Breast epithelium (tissue), 4 donors: ENCODE measurements around the gene CMTM6. TPM values are rescaled to one million over a fixed set of nuclear protein-coding genes. Genes with fewer than 3 reads are reported as not detected.

ENCODE experiments used
- DNase-seq, 2 donors: peaks; one replicate each; pipeline ENCODE4 v3.0.0-alpha.2; 2019; ENCODE audit warnings: low spot score in 2 of 2
- H3K27ac ChIP-seq, 2 donors: fragments of 200-600 bp; sonication (generic) in 1 of 2; one replicate each; pipeline ENCODE4 v1.5.1; 2016 to 2019; ENCODE audit warnings: mild to moderate bottlenecking in 1 of 2
- H3K27me3 ChIP-seq, 2 donors: fragments of 200-600 bp; sonication (generic) in 1 of 2; one replicate each; pipeline versions ENCODE4 v1.5.1 to v1.6.0; 2017 to 2019; ENCODE audit warnings: control low read depth in 1 of 2, mild to moderate bottlenecking in 1 of 2
- H3K36me3 ChIP-seq: fragments of 200-600 bp; one replicate; pipeline ENCODE4 v1.5.1; 2019
- H3K4me1 ChIP-seq, 2 donors: fragments of 200-600 bp; sonication (generic); one replicate each; pipeline ENCODE4 v1.5.1; 2016 to 2019; ENCODE audit warnings: control low read depth in 1 of 2
- H3K4me3 ChIP-seq, 3 donors: fragments of 200-600 bp; sonication (generic); 1 replicate in 2 of 3; 2 replicates in 1 of 3; pipeline ENCODE4 v1.5.1; 2016 to 2019; ENCODE audit warnings: mild to moderate bottlenecking in 3 of 3, moderate library complexity in 2 of 3
- H3K9me3 ChIP-seq, 2 donors: fragments of 200-600 bp; sonication (generic) in 1 of 2; one replicate each; pipeline ENCODE4 v1.5.1; 2016 to 2019; ENCODE audit warnings: control low read depth in 1 of 2
- CTCF ChIP-seq, 3 donors: fragments of 450-650 bp; IDR thresholded peaks; one replicate each; pipeline ENCODE4 v1.5.1; 2016 to 2017; ENCODE audit warnings: antibody characterized with exemption in 3 of 3, mild to moderate bottlenecking in 3 of 3, moderate library complexity in 3 of 3
- POLR2A ChIP-seq: fragments of 450-650 bp; IDR thresholded peaks from one replicate; pipeline ENCODE4 v1.6.1; 2016; ENCODE audit warnings: antibody characterized with exemption, mild to moderate bottlenecking, moderate library complexity
- POLR2AphosphoS5 ChIP-seq, 3 donors: sonication (generic); formaldehyde crosslinking; IDR thresholded peaks; one replicate each; pipeline ENCODE4 v1.6.1; 2017; ENCODE audit warnings: antibody characterized with exemption in 3 of 3
- intact Hi-C: fragments of 100-400 bp; cut with DNase I; formaldehyde crosslinking; loops from one replicate; pipeline ENCODE4 v1.15.1; 2023; ENCODE audit warnings: low total_unique reads
- total RNA-seq, 3 donors: library from RNA; depleted of rRNA; stranded (reverse); fragments of >200 nt; gene quantifications; one replicate each; pipeline ENCODE4 v1.1.0, GENCODE V29; 2016

Gene CMTM6
- total RNA-seq, 3 donors from 2014 or later: 52.6 to 151 (median 89.5) TPM

- Histone ChIP-seq H3K9me3 (no peaks in the 10 kb centered on the region), H3K4me3 (no peak overlapping the region), H3K4me1 (no peaks in the 10 kb centered on the region), H3K27me3 (no peaks in the 10 kb centered on the region), H3K27ac (no peak overlapping the region), H3K36me3 (no peaks in the 10 kb centered on the region)
- no peak for TF ChIP-seq POLR2AphosphoS5 (IDR thresholded peaks at IDR 0.05)
- TF ChIP-seq POLR2A: no peak
- no peak for TF ChIP-seq CTCF (IDR thresholded peaks at IDR 0.05)
- no peak for DNase-seq
- intact Hi-C loops: no loop called here
Observed at GRCh38 chr3:32544894-32545293, 42.2 kb upstream of the CMTM6 start.

GRCh38 chr3:32542807-32543206 lies 40.2 kb upstream of the CMTM6 start:
- no peak for DNase-seq
- Histone ChIP-seq H3K9me3 (no peaks in the 10 kb centered on the region), H3K27ac (no peak overlapping the region), H3K4me3 (no peak overlapping the region), H3K36me3 (no peaks in the 10 kb centered on the region), H3K27me3 (no peaks in the 10 kb centered on the region), H3K4me1 (no peaks in the 10 kb centered on the region)
- no peak for TF ChIP-seq CTCF (IDR thresholded peaks at IDR 0.05)
- TF ChIP-seq POLR2AphosphoS5 (IDR thresholded peaks at IDR 0.05): no peak
- no peak for TF ChIP-seq POLR2A
- intact Hi-C loops: no loop called here

- H3K4me1 ChIP-seq: no peaks in the 10 kb centered on the region
- DNase-seq: no peak
- TF ChIP-seq CTCF (IDR thresholded peaks at IDR 0.05) (no peak), POLR2AphosphoS5 (IDR thresholded peaks at IDR 0.05) (no peak), POLR2A (no peak)
- H3K36me3 ChIP-seq: no peaks in the 10 kb centered on the region
- H3K27ac ChIP-seq: no peak overlapping the region
- intact Hi-C loops: no loop called here
- no peaks in the 10 kb centered on the region for H3K27me3 ChIP-seq
- no peak overlapping the region for H3K4me3 ChIP-seq
- H3K9me3 ChIP-seq: no peaks in the 10 kb centered on the region
Observed at GRCh38 chr3:32540899-32541298, 38.2 kb upstream of the CMTM6 start.

GRCh38 chr3:32532434-32532833 lies 29.8 kb upstream of the CMTM6 start:
- intact Hi-C loops: no loop called here
- Histone ChIP-seq H3K27ac (no peak overlapping the region), H3K36me3 (no peaks in the 10 kb centered on the region), H3K9me3 (no peaks in the 10 kb centered on the region), H3K4me3 (no peak overlapping the region), H3K27me3 (no peaks in the 10 kb centered on the region), H3K4me1 (no peaks in the 10 kb centered on the region)
- no peak for TF ChIP-seq POLR2A
- TF ChIP-seq POLR2AphosphoS5 (IDR thresholded peaks at IDR 0.05): no peak
- no peak for TF ChIP-seq CTCF (IDR thresholded peaks at IDR 0.05)
- no peak for DNase-seq

- H3K4me3 ChIP-seq: no peak overlapping the region
- TF ChIP-seq POLR2AphosphoS5 (IDR thresholded peaks at IDR 0.05): no peak
- TF ChIP-seq CTCF (IDR thresholded peaks at IDR 0.05): no peak
- no peak for TF ChIP-seq POLR2A
- no peaks in the 10 kb centered on the region for H3K4me1 ChIP-seq
- H3K27me3 ChIP-seq: no peaks in the 10 kb centered on the region
- intact Hi-C loops: no loop called here
- no peak overlapping the region for H3K27ac ChIP-seq
- no peak for DNase-seq
- no peaks in the 10 kb centered on the region for H3K9me3 ChIP-seq
- H3K36me3 ChIP-seq: no peaks in the 10 kb centered on the region
Observed at GRCh38 chr3:32531010-32531647, 28.5 kb upstream of the CMTM6 start.
